ENCODE measurements around the gene CALCB. TPM values are rescaled to one million over a fixed set of nuclear protein-coding genes. Genes with fewer than 3 reads are reported as not detected.

CALCB gene
- total RNA-seq, 1 donor from 2014 or later: 2.4 TPM

GRCh38 chr11:15091625-15092024 is 18.2 kb downstream of the CALCB start:
- DNase-seq (ENCODE audit: low read depth): no peak
- no peak overlapping the region for H3K4me3 ChIP-seq (ENCODE audit: low read depth, low read length)
- H3K36me3 ChIP-seq (ENCODE audit: control insufficient read depth, insufficient read depth, low read length): no peaks in the 10 kb centered on the region
- TF ChIP-seq CTCF (IDR thresholded peaks at IDR 0.05; ENCODE audit: insufficient read depth, low read length, poor library complexity, severe bottlenecking): no peak
- no peaks in the 10 kb centered on the region for H3K27me3 ChIP-seq (ENCODE audit: control insufficient read depth, insufficient read depth, low read length)

GRCh38 chr11:15093432-15093831 is 20.0 kb downstream of the CALCB start:
- Histone ChIP-seq H3K36me3 (ENCODE audit: control insufficient read depth, insufficient read depth, low read length) (no peaks in the 10 kb centered on the region), H3K4me3 (ENCODE audit: low read depth, low read length) (no peak overlapping the region), H3K27me3 (ENCODE audit: control insufficient read depth, insufficient read depth, low read length) (no peaks in the 10 kb centered on the region)
- no peak for TF ChIP-seq CTCF (IDR thresholded peaks at IDR 0.05; ENCODE audit: insufficient read depth, low read length, poor library complexity, severe bottlenecking)
- no peak for DNase-seq (ENCODE audit: low read depth)

- Histone ChIP-seq H3K27me3 (ENCODE audit: control insufficient read depth, insufficient read depth, low read length) (no peaks in the 10 kb centered on the region), H3K36me3 (ENCODE audit: control insufficient read depth, insufficient read depth, low read length) (no peaks in the 10 kb centered on the region), H3K4me3 (ENCODE audit: low read depth, low read length) (no peak overlapping the region)
- TF ChIP-seq CTCF (IDR thresholded peaks at IDR 0.05; ENCODE audit: insufficient read depth, low read length, poor library complexity, severe bottlenecking): no peak
- no peak for DNase-seq (ENCODE audit: low read depth)
Observed at GRCh38 chr11:15095736-15096228, 22.4 kb downstream of the CALCB start.

GRCh38 chr11:15097411-15097810 is 24.0 kb downstream of the CALCB start:
- Histone ChIP-seq H3K4me3 (ENCODE audit: low read depth, low read length) (no peak overlapping the region), H3K36me3 (ENCODE audit: control insufficient read depth, insufficient read depth, low read length) (no peaks in the 10 kb centered on the region), H3K27me3 (ENCODE audit: control insufficient read depth, insufficient read depth, low read length) (no peaks in the 10 kb centered on the region)
- DNase-seq (ENCODE audit: low read depth): no peak
- TF ChIP-seq CTCF (IDR thresholded peaks at IDR 0.05; ENCODE audit: insufficient read depth, low read length, poor library complexity, severe bottlenecking): no peak

GRCh38 chr11:15099267-15099666 is 25.9 kb downstream of the CALCB start:
- H3K36me3 ChIP-seq (ENCODE audit: control insufficient read depth, insufficient read depth, low read length): no peaks in the 10 kb centered on the region
- no peaks in the 10 kb centered on the region for H3K27me3 ChIP-seq (ENCODE audit: control insufficient read depth, insufficient read depth, low read length)
- TF ChIP-seq CTCF (IDR thresholded peaks at IDR 0.05; ENCODE audit: insufficient read depth, low read length, poor library complexity, severe bottlenecking): no peak
- no peak for DNase-seq (ENCODE audit: low read depth)
- H3K4me3 ChIP-seq (ENCODE audit: low read depth, low read length): no peak overlapping the region

GRCh38 chr11:15101072-15101709 is 27.8 kb downstream of the CALCB start:
- TF ChIP-seq CTCF (IDR thresholded peaks at IDR 0.05; ENCODE audit: insufficient read depth, low read length, poor library complexity, severe bottlenecking): peak; percentile 96
- no peak for DNase-seq (ENCODE audit: low read depth)
- no peak overlapping the region for H3K4me3 ChIP-seq (ENCODE audit: low read depth, low read length)
- no peaks in the 10 kb centered on the region for H3K27me3 ChIP-seq (ENCODE audit: control insufficient read depth, insufficient read depth, low read length)
- no peaks in the 10 kb centered on the region for H3K36me3 ChIP-seq (ENCODE audit: control insufficient read depth, insufficient read depth, low read length)
